Measurements from ENCODE around the gene KCP.
A peak's percentile ranks its signal among the peaks of the same experiment; 100 is the strongest.

GRCh38 chr7:128831178-128831993 is 79.1 kb downstream of the KCP start:
- TF ChIP-seq SUZ12 (IDR thresholded peaks at IDR 0.05): no peak
- TF ChIP-seq L3MBTL2 (conservative IDR thresholded peaks at IDR 0.05): peak; percentile 82
- no peak for TF ChIP-seq FOXM1 (IDR thresholded peaks at IDR 0.05; ENCODE audit: borderline replicate concordance)
- no peak for TF ChIP-seq NFRKB (IDR thresholded peaks at IDR 0.05)
- TF ChIP-seq TARDBP (IDR thresholded peaks at IDR 0.05): no peak
- no peak for TF ChIP-seq FOXK2 (IDR thresholded peaks at IDR 0.05)
- no peak for TF ChIP-seq LEF1 (IDR thresholded peaks at IDR 0.05; ENCODE audit: borderline replicate concordance)
- no peak for TF ChIP-seq CTBP1 (IDR thresholded peaks at IDR 0.05; ENCODE audit: borderline replicate concordance)
- TF ChIP-seq ARNT (IDR thresholded peaks at IDR 0.05): no peak
- no peak for TF ChIP-seq PKNOX1 (IDR thresholded peaks at IDR 0.05)
